Activated CD8-positive, alpha-beta memory T cell treated with anti-CD3 and anti-CD28 coated beads for 48 hours (primary cell): ENCODE data around the gene LRFN2.

Source experiments
- DNase-seq, 3 experiments: peaks; one replicate each; pipeline ENCODE4 v3.0.0-alpha.2; 2020; ENCODE audit warnings: low read depth in 2 of 3, low spot score in 2 of 3

Gene LRFN2

GRCh38 chr6:40477246-40478126 is 109.7 kb downstream of the LRFN2 start:
- no peak for DNase-seq

DNA sequence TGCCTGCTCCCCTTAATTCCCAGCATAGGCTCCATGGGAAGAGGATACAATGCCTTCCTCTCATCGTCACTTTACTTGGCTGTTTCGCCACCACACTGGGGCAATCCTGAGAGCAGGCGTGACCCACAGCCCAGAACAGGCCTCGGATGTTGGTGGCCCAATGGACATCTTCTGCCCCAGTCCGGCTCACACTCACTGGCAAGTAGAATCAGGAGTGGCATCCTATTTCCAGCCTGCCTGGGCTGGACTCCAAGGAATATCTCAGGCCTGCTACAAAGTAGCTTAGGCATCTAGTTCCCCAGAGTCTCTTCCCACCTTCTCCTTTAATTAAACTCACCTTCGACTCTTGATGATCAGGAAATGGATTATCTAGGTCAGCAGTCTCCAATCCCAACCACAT is 110.5 kb downstream of the LRFN2 start:
- DNase-seq: no peak

DNA sequence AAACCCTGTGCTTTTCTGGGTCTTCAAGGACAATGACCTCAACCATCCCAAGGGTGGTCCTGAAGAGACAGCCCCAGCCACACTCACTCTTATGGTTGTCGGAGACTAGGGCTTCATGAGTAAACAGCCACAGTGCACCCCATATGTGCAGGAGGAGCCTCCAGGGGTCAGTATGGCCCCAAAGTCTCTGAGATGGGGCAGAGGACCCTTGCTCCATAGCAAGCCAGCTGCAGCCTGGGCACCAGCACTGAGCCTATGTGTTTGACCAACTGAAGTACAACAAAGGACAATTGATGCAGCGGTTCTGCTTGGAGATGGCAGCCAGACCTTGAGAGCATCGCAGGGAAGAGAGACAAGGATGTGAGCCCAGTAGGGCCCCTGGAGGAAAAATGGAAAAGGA is 112.2 kb downstream of the LRFN2 start:
- DNase-seq: no peak

- DNase-seq: no peak
Measured at GRCh38 chr6:40473026-40473425, 114.1 kb downstream of the LRFN2 start.

GRCh38 chr6:40472353-40472752 is 114.8 kb downstream of the LRFN2 start:
- no peak for DNase-seq

DNA sequence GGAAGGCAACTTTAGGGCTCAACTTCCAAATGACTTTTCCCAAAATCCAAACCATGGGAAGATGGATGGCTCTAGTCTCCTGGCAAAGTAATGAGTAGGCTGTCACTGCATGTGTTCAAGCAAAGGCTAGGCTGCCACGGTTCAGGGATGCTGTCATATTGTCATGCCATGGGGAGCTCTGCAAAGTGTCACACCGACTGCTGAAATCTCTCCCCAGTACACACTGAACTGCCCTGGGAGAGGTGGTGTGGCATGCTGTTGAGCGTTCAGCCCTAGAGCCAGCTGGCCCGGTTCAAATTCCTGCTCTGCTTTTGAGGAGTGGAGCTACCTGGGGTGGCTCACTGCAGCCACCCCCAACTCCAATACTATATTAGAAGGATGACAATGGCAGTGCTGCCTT is 115.9 kb downstream of the LRFN2 start:
- no peak for DNase-seq

- no peak for DNase-seq
Measured at GRCh38 chr6:40469323-40469722, 117.8 kb downstream of the LRFN2 start.

- no peak for DNase-seq
Measured at GRCh38 chr6:40466986-40467539, 120.1 kb downstream of the LRFN2 start.

DNA sequence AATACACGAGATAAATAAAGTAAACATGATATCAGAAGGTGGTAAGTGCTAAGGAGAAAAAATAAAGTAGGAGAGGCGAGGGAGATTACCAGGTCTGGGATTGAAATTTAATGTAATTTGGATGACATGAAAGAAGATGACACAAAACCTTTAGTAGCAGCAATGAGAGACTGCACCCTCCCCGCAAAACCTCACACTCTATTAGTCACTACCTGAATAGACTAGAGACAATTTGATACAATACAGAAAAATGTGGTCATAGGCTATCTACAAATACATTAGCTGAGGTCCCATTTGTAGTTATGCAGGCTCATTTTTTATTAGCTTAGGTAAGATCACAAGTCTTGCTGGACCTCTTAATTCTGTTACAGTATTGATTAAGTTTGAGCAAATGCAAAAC is 125.5 kb downstream of the LRFN2 start:
- DNase-seq: no peak

- DNase-seq: no peak
Measured at GRCh38 chr6:40460380-40460779, 126.8 kb downstream of the LRFN2 start.

DNA sequence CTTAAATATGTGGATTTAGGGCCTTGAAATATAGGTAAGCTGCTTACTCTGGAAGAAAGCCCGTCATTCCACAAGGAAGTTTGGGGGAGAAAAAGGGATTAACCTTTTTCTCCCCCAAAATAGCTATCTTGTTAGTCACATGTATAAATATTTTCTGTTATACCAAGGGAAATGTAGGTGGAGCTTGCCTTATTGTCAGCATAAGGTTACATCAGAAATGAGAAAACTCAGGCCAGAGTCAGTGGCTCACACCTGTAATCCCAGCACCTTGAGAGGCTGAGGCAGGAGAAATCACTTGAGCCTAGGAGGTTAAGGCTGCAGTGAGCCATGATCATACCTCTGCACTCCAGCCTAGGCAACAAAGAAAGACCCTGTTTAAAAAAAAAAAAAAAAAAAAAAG is 129.9 kb downstream of the LRFN2 start:
- DNase-seq: no peak

DNA sequence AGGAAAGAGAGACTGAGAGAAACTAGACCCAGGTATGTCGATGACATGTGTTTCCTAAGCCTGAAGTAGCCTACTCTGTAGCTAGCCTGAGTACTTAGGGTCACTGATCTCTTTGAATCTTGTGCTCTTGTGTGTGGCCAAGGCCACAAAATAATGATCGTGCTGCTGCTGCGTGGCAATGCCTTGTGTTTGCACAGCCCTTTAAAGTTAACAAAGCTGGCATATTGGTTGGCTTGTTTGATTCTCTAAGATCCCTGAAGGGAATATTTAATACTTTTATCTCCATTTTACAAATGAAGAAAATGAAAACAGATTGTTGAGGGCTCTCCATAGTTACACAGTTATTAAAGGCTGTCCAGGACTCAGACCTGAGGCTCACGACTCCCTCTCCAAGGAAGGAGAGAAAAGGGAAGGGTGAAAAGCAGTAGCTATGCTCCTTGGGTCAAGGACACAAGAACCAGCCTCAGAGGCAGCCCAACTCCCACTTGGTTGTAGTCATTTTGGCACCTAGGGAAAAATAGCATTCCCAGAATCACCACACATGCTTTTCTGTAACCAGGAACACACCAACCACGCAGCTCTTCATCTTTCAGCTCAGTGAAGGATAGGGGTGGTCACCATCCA is 130.7 kb downstream of the LRFN2 start:
- DNase-seq: no peak

DNA sequence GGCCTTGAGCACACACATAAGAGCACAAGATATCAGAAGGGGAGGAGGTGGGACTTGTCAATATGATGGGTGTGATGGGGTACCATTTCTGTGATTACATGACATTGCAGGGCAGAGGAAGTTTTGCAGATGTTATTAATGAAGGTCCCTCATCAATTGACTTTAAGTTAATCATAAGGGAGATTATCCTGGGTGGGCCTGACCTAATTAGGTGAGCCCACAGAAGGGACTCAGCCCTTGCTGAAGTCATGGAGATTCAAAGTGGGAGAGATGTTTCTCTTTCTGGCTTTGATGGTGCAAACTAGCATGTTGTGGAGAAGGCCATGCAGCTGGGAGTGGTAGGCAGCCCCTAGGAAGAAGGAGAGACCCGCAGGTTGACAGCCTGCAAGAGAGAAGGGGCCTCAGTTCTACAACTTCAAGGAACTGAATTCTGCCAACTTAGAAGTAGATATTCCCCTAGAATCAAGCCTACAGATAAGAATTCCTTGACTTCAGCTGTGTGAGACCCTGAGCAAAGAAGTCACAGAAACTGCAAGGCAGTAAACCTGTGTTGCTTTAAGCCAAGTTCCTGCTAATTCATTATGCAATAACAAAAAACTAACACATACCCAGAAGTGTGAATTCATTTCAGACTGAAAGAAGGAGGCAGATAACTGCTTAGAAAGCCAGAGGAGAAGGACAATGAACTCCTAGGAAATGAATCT is 131.3 kb downstream of the LRFN2 start:
- DNase-seq: no peak

DNA sequence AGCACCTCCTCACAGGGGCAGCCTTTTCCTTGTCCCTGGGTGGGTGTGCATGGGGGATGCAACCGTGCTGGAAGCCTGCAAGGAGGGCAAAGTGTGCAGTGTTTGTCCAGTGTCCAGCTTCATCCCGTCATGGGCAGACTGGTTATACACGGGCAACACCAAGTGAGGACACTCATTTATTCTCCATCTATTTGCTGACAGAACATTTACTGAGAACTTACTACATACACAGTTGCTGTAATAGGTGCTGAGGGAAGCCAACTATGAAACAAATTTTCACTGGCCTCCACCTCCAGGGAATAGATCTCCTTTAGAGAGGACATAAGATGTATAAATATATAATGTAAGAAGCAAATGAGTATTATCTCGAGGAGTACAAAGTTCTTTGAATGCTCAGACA is 136.7 kb downstream of the LRFN2 start:
- no peak for DNase-seq

GRCh38 chr6:40444811-40445210 is 142.4 kb downstream of the LRFN2 start:
- DNase-seq: no peak

- no peak for DNase-seq
Measured at GRCh38 chr6:40444312-40444711, 142.9 kb downstream of the LRFN2 start.

DNA sequence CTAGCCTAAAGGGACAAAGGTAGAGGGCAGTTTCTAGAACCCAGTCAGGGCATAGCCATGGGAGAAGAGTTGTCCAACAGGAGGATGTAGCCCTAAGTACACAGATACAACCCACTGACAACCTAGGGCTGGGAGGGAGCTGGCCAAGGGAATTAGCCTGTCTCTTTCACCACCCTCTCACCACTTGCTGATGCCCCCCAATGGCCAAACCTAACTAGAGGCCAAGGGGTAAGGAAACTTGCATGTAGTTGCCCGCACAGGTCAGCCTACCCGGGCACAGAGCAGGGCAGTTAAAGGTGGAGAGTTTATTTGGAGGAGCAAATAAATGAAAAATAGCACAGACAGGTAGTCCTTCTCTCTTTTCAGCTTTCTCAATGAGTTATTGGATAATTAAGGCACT is 143.3 kb downstream of the LRFN2 start:
- no peak for DNase-seq

- no peak for DNase-seq
Measured at GRCh38 chr6:40442591-40442990, 144.6 kb downstream of the LRFN2 start.

- DNase-seq: no peak
Measured at GRCh38 chr6:40441150-40441549, 146.0 kb downstream of the LRFN2 start.

DNA sequence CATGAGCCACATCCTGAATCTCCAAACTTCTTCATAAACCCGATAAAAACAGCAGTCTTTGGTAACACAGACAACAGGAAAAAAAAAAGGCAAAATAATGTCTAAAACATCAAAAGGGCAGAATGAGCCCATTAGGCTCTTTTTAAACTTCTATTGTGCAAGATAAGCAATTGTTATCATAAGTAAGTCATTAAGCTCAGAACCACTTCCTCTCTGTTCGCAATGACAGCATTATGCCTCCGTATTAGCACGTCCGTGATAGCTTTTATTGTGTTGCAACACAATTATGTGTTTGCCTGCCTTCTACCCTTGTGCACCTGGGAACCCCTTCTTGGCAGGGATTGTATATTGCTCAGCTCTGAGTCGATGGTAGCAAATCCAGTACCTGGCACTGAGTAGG is 147.1 kb downstream of the LRFN2 start:
- DNase-seq: no peak

- DNase-seq: no peak
Measured at GRCh38 chr6:40439026-40439800, 148.0 kb downstream of the LRFN2 start.
